Loucy (cell line): ENCODE data around the gene CDH24.
A peak's percentile ranks its signal among the peaks of the same experiment; 100 is the strongest.

Experiments
- CTCF ChIP-seq: fragments of 200-600 bp; sonication (generic); conservative IDR thresholded peaks from 2 replicates; pipeline ENCODE4 v1.5.1; 2014; ENCODE audit warnings: mild to moderate bottlenecking, antibody characterized with exemption, low read length
- EZH2phosphoT487 ChIP-seq: fragments of 200-600 bp; IDR thresholded peaks from 2 replicates; pipeline ENCODE4 v1.6.1; 2018; ENCODE audit warnings: antibody characterized with exemption, mild to moderate bottlenecking, moderate library complexity, borderline replicate concordance

GRCh38 chr14:23093991-23094665 lies 36.8 kb upstream of the CDH24 start:
- TF ChIP-seq CTCF (peak; percentile 53), EZH2phosphoT487 (no peak)
